ENCODE data around the gene IQSEC1.

Gene IQSEC1

DNA sequence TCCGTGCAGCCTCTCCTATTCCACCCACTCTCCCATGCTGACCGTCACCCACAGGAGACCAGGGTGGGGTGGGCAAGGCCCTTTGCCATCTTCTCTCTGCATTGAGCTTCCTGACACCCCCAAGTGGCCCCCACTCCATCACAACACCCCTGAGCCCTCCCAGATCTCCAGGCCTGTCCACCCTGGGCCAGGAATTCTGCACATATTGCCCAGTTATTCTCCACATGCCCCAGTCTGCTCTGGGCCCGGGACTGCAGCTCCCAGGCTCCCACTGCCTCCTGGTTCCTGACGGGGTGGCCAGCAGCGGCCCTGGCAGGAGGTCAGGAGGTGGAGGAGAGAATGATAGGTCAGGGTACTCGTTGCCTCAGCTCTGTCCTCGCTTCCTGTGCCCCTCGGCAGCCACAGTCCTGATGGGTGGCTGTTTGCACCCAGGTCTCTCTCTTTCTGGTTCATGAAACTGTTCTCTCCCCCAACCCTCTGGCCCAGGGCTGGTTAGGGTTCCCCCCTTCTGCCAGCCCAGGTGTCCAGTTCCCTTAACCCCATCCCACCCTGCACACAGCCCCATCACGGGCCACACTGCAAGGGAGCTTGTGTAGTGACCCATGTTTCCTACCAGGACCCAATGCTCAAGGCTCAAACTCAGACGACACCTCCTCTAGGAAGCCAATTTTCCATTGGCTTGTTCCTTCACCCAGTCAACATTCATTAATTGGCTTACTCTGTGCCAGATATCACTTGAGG is 47.3 kb downstream of the IQSEC1 start:
- no peak for DNase-seq

DNA sequence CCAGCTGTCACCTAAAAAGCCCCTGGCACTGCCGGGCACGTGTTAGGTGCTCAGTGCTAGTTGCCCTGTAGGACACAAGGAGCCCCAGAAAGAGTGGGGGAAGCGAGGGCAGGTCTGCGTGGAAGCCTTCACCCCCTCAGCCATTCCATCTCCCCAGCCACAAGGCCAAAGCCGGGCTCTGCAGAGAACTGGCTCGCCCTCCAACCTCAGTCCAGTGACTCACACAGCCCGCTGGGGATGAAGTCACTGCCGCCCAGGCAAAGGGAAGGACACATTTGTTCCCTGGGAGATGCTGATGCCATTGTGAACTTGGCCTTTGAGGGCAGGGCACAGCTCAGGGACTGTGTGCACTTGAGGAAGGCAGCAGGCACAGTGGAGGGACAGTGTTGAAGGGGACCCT is 48.1 kb downstream of the IQSEC1 start:
- DNase-seq: no peak

DNA sequence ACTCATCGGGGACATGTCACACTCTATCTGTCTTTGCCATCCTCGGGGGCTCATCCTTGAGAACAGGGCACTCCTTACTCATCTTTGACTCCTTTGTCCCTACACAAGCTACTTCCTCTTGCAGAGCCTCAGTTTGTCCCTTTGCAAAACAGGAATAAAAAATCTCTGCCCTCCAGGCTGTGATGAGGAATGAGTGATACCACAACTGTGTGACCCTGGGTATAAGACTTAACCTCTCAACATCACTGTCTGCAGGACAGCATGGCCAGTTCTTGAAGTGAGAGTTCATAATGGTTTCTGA is 48.5 kb downstream of the IQSEC1 start:
- no peak for DNase-seq

DNA sequence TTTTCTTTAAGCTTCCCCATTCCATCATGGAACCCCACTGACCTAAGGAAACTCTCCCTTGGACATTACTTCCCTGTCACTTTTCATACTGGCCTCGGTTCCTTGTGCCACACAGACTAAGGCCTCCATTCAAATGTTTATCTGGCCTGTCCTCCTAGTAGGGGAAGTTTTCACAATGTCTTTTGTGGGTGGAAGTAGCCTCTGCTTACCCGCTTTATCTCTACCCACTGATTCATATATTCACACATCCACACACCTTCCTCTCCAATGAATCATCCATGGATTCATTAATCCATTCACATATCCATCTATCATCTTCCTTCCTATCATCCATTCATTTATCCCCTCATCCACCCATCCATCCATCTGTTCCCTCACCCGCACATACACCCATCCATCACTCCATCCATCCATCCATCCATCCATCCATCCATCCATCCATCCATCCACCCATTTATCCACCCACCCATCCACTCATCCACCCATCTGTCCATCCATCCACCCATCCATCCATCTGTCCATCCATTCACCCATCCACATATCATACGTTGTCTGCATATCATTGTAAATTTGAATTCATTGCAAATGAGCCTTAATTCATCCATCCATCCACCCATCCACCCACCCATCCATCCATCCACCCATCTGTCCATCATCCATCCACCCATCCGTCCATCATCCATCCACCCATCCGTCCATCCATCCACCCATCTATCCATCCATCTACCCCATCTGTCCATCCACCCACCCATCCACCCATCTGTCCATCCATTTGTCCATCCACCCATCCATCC is 49.1 kb downstream of the IQSEC1 start:
- no peak for DNase-seq

DNA sequence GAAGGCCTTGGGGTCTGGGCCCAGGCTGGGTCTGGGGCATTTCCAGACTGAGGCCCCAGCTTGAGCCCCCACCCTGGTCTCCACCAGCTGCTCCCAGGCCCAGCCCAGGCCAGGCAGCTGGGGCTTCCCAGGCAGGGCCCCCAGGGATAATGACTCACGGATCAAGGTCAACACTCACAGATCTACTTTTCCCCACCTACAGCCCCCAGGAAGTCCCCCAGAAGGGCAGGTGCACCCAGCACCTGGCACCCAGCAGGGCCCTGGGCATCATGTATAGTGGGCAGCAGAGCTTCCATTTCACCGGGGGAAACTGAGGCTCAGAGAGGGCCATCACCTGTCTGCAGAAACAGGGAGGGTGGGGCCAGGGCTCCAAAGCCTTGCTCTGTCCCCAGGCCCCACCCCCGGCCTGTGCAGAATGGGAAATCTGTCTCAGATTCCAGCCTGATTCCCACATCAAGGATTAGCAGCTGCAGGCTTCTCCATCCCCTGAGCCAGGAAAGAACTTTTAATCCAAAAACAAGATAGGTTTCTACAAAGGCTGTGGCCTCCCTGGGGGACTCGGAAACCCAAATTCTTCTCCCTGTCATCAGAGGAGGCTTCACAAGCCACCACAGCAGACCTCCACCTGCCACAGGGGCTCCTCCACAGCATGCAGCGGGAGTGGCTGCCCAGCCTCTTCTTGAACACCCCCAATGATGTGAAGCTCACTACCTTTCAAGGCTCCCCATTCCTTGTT is 49.8 kb downstream of the IQSEC1 start:
- no peak for DNase-seq

DNA sequence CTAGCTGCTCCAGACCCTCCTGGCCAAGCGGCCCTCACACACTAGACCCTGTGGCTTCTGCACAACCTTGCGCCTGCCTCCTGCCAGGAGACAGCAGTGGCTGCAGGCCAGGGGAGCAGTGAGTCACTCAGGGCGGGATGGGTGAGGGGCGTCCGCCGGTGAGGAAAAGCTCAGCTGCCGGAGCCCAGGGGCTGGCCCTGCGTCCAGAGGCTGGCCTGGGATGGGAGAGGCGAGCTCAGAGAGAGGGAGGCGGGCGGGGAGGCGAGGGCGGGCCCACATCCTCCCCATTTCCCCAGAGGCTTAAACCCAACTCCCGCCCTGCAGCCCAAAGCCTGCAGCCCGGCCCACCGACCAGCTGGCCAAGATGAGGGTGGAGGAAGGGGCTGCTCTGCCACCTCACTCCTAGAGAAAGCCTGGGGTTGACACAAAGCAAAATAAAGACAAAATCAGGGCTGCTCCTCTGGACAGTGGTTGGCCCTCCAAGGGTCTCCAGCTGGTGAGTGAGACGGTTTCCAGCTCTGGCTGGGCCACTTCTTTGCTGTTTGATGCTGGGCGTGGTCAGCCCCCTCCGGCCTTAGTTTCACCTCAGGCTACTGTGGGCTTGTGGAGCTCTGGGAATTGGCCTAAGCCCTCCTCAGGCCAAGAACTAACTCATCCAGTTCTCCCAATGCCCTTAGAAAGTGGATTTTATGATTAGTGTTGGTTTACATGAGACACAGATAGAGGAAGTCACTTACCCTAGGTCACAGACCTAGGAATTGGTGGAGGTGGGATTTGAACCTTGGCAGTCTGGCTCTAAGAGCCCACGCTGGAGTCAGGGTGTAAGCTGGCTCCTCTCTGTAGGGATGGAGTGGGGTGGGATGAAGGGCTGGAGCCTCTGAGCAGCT is 50.6 kb downstream of the IQSEC1 start:
- no peak for DNase-seq

DNA sequence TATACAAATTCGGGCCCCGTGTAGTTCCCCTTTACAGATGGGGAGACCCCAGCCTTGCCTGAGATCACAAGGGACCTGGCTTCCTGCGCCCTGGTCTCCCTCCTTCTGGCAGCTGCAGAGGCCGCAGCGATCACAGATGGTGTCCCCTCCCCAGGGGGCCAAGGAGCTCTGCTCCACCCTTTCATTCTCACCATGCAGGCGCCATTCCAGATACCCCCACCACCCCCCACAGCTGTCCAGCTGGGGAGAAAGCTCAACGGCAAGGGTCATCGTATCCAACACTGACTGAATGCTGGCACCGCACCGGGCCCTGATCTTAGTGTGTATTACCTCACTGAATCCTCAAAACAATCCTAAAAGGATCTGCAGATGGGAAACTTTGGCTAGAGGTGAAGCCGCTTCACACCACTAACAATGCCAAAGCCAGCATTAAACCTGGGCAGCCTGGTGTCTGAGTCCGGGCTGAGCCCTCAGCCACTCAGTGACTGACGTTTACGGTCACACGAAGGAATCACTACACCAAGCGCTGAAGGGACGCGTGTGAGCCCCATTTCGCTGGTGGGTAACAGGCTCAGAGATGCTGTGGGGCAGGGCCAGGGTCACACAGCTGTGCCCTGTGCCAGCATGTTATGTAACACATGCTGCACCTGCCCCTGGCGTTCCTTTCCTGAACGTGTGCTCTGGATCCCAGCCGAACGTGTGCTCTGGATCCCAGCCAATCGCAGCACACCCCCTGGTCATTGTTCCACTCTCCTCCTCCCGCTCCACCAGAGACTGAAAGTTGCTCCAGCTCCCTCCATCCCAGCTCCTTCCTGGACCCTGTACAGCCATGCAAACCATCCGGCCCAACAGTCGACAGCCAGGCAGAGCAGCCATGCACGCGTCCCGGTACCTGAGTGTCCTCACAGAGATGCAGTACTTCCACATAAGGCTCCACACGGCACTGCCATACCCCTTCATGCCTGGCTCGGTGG is 51.8 kb downstream of the IQSEC1 start:
- DNase-seq: no peak

DNA sequence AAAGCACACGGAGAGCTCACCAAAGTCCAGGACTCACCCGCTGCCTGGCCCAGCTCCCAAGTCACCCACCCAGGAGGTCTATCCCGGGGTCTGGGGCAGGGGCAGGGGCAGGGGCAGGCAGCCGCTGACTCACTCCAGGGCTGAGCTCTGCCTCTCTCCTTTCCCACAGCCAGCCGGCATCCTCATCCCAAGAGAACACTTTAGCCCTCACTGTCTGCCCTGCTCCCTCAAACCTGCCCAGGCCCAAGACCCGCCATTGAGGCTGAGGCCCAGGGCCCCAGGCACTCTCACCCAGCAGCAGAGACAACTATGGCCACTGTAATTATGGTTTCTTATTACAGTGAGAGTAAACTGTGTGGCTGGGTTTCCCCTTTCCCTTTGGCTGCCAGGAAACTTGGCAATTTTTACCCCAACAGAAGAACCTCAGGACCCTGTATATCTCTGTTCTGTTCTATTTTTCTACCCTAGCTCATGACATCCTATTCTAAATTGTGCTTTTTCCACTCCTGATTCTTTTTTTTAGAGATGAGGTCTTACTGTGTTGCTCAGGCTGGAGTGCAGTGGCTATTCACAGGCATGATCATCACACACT is 53.0 kb downstream of the IQSEC1 start:
- no peak for DNase-seq

DNA sequence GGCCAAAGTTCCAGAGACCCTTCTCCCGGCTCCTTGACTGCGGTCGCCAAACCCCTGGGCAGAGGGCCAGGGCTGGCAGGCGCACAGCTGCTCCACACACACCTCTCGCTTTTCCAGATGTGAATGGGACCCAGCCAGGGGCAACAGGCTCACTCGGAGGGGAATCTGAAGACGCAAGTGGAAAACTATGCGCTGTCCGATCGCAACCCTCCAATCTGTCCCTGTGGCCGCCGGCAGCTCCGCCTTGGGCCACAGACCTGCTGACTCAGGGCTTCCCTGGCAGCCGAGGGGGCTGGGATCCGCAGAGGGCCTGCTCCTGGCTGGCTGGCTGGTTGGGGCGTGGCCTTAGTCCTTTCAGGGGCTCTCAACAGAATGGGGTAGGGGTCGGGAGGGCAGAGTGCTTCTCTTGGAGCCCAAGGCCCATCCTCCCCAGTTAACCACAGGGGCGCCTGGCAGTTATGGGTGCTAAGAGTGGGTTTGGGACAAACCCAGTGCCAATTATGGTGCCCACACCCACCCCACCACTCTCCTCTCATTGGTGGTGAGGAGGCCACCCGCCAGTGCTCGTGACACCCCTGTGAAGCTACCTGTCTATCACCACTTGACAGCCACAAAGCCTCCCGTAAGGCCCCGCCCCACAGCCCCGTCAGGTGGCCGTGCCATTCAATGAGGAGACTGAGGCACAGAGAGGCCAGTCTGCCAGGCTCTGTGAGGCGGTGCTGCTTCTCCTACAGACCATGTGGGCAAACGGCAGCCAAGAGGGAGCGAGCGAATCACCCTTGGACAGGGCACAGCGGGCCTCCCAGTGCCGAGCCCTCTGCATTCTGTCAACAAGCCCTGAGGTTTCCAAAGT is 53.8 kb downstream of the IQSEC1 start:
- no peak for DNase-seq

DNA sequence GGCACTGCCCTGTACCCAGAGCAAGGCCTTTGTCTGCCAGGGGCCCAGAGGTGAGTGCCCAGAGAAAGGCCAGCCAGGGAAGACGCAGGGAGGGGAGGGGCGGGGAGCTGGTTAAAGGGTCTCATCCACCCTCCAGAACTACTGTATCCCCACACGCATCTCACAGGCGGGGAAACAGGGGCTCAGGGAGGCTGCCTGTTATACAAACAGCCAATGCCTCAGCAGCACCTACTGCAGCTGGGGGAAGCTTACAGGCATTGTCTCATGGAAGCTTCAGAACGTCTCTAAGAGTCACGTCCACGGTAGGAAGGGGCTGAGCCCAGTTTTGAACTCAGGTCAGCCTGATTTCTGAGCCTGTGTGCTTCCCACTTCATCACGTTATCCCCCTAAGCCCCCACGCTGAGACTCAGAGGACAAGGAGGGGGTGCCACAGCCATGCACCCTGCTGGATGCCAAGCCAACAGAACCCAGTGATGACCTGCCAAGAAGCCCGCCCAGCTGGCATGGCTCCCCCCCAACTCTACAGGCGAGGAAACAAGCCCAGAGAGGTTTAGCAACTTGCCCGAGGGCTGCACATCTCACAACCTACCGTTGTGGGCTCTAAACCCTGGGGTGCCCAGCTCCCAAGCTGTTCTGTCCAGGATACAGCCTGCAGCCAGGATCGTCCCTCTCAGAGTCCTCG is 54.5 kb downstream of the IQSEC1 start:
- DNase-seq: no peak

DNA sequence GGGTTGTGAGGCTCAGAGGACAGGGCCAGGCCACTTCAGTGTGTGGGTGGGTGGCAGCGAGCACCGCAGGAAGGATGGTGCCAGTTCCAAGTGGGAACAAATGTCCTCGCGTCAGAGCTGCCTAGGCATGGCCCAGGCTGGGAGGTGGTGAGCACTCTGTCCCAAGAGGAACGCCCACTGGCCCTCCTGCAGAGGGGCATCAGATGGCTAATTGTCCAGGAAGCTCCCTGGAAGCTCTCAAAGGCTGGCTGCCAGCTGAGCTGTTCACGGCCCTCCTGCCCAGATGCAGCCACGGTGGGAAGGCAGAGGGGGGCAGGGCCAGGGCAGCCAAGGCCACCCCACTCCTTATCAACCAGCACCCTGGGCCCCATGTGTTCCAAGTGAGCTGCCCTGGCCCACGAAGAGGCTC is 55.2 kb downstream of the IQSEC1 start:
- DNase-seq: no peak

DNA sequence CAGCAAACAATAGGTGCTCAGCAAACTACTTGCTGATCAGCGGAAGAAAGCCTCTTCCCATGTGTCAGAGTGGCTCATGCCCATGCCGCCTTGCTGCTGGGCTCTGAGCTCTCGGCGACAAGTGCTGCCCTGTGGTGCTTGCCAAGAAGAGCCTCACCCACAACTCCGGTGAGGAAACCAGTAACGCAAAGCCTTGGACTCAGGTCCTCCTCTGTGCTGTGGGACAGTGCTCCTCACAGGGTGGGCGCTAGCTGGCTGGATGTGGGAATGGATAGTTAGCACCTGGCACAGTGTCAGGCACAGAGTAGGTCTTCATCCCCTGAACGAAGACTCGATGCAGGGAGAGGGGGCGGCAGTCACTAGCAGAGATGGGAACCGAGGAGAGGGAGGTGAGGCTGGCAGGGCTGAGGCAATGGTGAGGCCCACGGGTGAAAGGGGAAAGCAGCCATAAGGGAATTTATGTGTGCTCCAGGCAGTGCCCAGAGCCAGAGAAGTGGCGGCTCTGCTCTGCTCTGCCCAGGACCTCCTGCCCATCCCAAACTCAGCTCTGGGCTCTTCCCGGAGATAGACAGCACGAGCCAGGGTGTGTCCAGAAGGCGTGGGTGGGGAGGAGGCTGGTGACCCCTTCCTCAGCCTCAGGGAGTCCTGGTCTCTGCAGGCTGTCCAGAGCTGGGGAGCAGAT is 55.7 kb downstream of the IQSEC1 start:
- no peak for DNase-seq

DNA sequence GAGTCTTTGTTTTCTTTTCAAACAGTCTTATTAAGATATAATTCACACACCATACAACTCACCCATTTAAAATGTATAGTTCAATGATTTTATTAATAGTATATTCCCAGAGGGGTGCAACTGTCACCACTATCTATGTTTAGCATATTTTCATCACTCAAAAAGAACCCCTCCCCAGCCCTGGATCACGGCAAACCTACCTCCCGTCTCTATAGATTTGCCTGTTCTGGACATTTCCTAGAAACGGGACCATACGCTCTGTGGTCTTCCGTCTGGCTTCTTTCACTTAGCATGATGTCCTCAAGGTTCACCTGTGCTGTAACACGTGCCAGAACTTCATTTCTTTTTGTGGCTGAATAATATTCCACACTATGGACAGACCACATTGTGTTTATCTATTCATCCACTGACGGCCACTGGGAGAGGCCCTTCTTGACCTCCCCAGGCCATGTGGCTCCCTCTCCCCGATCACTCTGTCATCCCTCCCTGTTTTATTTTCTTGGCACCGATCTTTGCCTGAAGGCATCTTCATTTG is 56.4 kb downstream of the IQSEC1 start:
- no peak for DNase-seq

DNA sequence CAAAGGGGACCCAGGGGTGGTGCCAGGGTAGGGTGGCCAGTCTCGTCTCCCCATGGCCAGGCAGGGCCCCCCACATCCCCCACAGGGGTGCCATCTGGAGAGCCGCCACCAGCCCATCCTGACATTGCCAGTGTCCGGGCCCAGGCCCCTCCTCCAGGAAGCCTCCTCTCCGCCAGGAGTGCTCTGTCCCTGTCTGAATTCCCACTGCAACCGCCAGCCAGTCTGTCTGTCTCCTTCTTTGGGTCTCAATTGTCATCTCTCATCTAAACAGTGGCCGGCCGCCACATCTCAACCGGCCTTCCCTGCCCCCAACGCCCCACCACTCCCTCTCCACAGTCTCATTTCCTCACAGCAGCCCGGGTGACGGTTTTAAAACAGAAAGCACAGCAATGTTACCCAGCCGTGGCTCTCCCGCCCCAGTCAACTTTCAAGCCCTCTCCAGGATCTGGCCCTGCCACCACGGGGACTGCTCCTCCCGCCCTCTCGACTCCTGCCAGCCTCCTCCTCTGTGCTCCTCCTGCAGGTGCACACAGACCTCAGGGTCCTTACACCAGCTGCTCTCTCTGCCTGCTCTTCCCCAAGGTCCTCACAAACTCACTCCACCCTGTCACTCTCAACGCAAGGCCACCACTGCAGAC is 57.0 kb downstream of the IQSEC1 start:
- DNase-seq: no peak

DNA sequence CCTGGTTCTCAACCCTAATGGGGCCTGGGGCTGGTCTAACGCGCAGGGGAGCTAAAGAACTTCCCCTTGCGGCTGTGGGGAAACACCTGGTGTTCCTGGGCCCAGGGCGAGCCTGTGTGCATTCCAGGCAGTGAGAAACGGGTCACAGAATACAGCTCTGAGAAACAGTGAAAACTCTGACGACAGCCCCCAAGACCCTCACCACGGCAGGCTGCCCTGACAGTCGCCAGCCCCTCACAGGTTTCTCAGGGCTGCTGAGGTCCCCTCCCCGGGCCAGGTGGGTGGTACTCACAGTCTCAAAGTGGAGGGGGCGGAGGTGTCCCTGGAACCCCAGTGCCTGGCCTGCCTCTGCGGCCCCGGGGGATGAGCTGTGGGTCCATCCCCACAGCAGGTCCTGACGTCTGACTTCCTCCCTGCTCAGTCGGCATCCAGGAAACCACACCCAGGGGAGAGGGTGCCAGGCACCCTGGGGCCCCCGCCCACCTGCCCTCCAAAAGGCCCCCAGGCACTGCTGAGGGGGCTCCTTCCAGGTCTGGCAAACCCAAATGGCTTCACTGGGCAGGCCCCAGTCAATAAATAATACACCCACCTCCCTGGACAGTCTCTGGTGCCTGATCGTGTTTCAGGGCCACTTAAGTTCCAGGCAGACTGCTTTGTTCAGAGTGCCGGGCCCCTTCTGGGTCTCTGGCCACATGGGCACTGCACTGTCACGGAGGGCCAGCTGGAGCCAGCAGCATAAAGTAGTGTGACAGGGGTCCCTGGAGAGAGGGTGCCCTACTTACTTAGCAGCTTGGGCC is 57.7 kb downstream of the IQSEC1 start:
- DNase-seq: peak; percentile 32

DNA sequence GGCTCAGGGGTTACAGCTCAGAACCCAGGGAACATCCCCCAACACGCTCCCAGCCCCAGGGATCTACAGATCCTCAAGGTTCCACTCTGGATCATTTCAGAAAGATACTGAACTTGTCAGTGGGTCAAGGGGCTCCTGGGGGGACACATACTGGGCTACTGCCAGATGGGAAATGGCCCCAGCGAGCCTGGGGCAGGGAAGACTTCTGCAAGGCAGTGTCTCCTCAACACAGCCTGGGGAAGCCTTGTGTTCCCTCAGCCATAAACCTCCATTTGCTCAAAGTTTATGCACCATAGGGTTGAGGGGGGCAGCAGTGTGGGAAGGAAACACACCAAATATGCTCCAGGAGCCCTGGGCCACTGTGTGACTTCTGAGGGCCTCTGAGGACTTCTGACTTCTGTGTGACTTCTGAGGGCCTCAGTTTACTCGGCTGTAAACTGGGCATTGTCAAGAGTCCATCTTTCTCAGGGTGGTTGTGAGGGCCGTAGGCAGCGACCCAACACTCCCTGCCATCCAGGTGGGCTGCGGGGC is 58.4 kb downstream of the IQSEC1 start:
- DNase-seq: no peak

All from effector CD8-positive, alpha-beta T cell (primary cell).